SU-DHL-6 (cell line): Measurements from ENCODE around the gene ADD2.

Source experiments
- H2AFZ ChIP-seq: fragments of 200-600 bp; sonication (generic); 2 replicates; pipeline ENCODE4 v1.6.1; 2014; ENCODE audit warnings: low read depth, mild to moderate bottlenecking, moderate library complexity, mixed read lengths, antibody characterized with exemption, low read length; ENCODE audit not compliant: severe bottlenecking
- H3F3A ChIP-seq: fragments of 200-600 bp; shearing (Covaris generic); 2 replicates; pipeline ENCODE4 v1.6.0; 2016; ENCODE audit warnings: antibody characterized with exemption, mild to moderate bottlenecking; ENCODE audit not compliant: insufficient read depth
- H3K27ac ChIP-seq: fragments of 200-600 bp; sonication (generic); 2 replicates; pipeline ENCODE4 v1.5.1; 2016; ENCODE audit warnings: low read depth, mild to moderate bottlenecking, low read length, moderate library complexity, mixed read lengths
- H3K27me3 ChIP-seq: fragments of 200-600 bp; sonication (generic), shearing (Covaris generic); 2 replicates; pipeline ENCODE4 v1.6.0; 2014; ENCODE audit warnings: mild to moderate bottlenecking, low read length
- H3K36me3 ChIP-seq: fragments of 200-600 bp; sonication (generic); 2 replicates; pipeline ENCODE4 v1.6.1; 2014; ENCODE audit warnings: mild to moderate bottlenecking, low read length, mixed read lengths
- H3K4me2 ChIP-seq: fragments of 300-600, 200-600 bp; shearing (Covaris generic), sonication (generic); 2 replicates; pipeline ENCODE4 v1.6.0; 2014; ENCODE audit warnings: low read length, low read depth, mild to moderate bottlenecking; ENCODE audit not compliant: poor library complexity, severe bottlenecking
- H3K4me3 ChIP-seq: fragments of 200-600 bp; sonication (generic); 2 replicates; pipeline ENCODE4 v1.5.1; 2014; ENCODE audit warnings: antibody characterized with exemption, low read length, mild to moderate bottlenecking, mixed read lengths; ENCODE audit not compliant: insufficient read depth, poor library complexity, severe bottlenecking
- H3K79me2 ChIP-seq: fragments of 200-600 bp; sonication (generic); 2 replicates; pipeline ENCODE4 v1.6.1; 2014; ENCODE audit warnings: mild to moderate bottlenecking, low read length, moderate library complexity; ENCODE audit not compliant: insufficient read depth
- H3K9ac ChIP-seq: fragments of 200-600 bp; sonication (generic); 2 replicates; pipeline ENCODE4 v1.7.0; 2014; ENCODE audit warnings: mild to moderate bottlenecking, low read length
- H3K9me2 ChIP-seq: fragments of 200-600 bp; sonication (generic); replicated peaks from 2 replicates; pipeline ENCODE4 v1.6.1; 2014; ENCODE audit warnings: low read length; ENCODE audit not compliant: insufficient read depth
- H3K9me3 ChIP-seq: fragments of 200-600 bp; sonication (generic); 2 replicates; pipeline ENCODE4 v1.6.1; 2014; ENCODE audit warnings: low read length, mixed read lengths; ENCODE audit not compliant: insufficient read depth
- H4K20me1 ChIP-seq: fragments of 200-600 bp; sonication (generic); 2 replicates; pipeline ENCODE4 v1.6.1; 2014; ENCODE audit warnings: low read depth, mild to moderate bottlenecking, antibody characterized with exemption, low read length, moderate library complexity, mixed read lengths
- EZH2phosphoT487 ChIP-seq: fragments of 200-600 bp; sonication (generic), shearing (Covaris generic); conservative IDR thresholded peaks from 2 replicates; pipeline ENCODE4 v1.6.1; 2018; ENCODE audit warnings: mild to moderate bottlenecking, antibody characterized with exemption, low read length, moderate library complexity, mixed read lengths
- TF ChIP-seq, protein P1 (sequence below): fragments of 200-600 bp; sonication (generic); IDR thresholded peaks from one replicate; pipeline ENCODE4 v1.5.1; 2017; ENCODE audit warnings: antibody characterized with exemption, mild to moderate bottlenecking, low read length, moderate library complexity; ENCODE audit not compliant: insufficient read depth, poor library complexity, severe bottlenecking

ADD2 gene

DNA sequence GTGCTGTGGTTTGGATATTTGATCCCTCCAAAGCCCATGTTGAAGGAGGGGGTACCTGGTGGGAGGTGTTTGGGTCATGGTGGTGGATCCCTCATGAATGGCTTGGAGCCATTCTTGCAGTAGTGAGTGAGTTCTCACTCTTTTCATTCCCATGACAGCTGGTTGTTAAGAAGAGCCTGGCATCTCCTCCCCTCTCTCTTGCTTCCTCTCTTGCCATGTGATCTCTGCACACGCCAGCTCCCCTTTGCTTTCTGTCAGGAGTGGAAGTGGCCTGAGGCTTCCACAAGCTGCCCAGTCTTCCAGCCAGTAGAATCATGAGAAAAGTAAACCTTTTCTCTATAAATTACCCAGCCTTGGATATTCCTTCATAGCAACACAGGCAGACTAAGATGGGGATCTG, 8.6 kb downstream of the ADD2 start:
- Histone ChIP-seq H3K27ac (no peak overlapping the region), H3K36me3 (no peaks in the 10 kb centered on the region), H2AFZ (no peak overlapping the region), H3K9me2 (no peaks in the 10 kb centered on the region), H3K4me3 (no peak overlapping the region), H3K4me2 (no peak overlapping the region), H3K27me3 (no peaks in the 10 kb centered on the region), H3F3A (no peaks in the 10 kb centered on the region), H3K9ac (no peak overlapping the region), H3K79me2 (no peaks in the 10 kb centered on the region), H3K9me3 (no peaks in the 10 kb centered on the region), H4K20me1 (no peaks in the 10 kb centered on the region)
- TF ChIP-seq, protein P1, sequence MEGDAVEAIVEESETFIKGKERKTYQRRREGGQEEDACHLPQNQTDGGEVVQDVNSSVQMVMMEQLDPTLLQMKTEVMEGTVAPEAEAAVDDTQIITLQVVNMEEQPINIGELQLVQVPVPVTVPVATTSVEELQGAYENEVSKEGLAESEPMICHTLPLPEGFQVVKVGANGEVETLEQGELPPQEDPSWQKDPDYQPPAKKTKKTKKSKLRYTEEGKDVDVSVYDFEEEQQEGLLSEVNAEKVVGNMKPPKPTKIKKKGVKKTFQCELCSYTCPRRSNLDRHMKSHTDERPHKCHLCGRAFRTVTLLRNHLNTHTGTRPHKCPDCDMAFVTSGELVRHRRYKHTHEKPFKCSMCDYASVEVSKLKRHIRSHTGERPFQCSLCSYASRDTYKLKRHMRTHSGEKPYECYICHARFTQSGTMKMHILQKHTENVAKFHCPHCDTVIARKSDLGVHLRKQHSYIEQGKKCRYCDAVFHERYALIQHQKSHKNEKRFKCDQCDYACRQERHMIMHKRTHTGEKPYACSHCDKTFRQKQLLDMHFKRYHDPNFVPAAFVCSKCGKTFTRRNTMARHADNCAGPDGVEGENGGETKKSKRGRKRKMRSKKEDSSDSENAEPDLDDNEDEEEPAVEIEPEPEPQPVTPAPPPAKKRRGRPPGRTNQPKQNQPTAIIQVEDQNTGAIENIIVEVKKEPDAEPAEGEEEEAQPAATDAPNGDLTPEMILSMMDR: no peak
- no peak for TF ChIP-seq EZH2phosphoT487

DNA sequence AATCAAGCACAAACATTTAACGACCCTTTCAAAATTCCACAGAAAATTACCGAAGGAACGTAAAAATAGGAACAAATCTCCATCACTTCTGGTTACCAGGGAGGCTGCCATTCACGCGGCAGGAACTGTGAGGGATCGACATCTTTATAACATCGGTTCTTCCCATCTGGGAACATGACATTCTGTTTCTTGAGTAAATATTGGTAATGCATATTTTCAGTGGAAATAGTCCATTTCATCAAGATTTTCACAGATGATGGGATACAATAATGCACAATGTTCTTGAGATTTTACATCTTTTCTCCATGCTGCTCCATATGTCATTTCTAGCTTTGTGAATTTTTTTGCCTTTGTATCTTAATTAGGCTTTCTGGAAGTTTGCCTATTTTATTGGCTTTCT, 10.0 kb downstream of the ADD2 start:
- Histone ChIP-seq H3K27ac (no peak overlapping the region), H3K4me3 (no peak overlapping the region), H3F3A (no peaks in the 10 kb centered on the region), H2AFZ (no peak overlapping the region), H3K9me3 (no peaks in the 10 kb centered on the region), H3K9me2 (no peaks in the 10 kb centered on the region), H3K9ac (no peak overlapping the region), H3K4me2 (no peak overlapping the region), H3K27me3 (no peaks in the 10 kb centered on the region), H3K36me3 (no peaks in the 10 kb centered on the region), H3K79me2 (no peaks in the 10 kb centered on the region), H4K20me1 (no peaks in the 10 kb centered on the region)
- TF ChIP-seq, protein P1: no peak
- TF ChIP-seq EZH2phosphoT487: no peak

DNA sequence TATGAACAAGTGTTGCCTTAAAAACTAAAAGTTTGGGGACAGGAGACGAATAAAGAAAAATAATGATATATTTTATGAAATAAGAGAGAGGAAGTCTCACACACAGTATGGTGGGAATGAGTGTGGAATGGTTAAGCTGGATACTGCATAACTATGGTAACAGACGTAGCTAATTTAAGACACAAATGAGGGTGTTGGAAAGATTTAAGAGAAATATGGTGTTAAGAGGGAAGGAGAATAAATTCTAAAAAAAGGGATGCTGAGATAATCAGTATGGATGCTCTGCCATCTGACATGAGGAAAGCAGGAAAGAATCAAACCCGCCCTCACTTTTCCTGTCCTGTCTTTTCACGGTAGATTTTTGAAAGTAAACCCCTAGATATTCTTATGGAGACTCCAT, 10.6 kb downstream of the ADD2 start:
- Histone ChIP-seq H3K27ac (no peak overlapping the region), H3F3A (no peaks in the 10 kb centered on the region), H4K20me1 (no peaks in the 10 kb centered on the region), H3K4me3 (no peak overlapping the region), H3K27me3 (no peaks in the 10 kb centered on the region), H3K9me2 (no peaks in the 10 kb centered on the region), H3K4me2 (no peak overlapping the region), H2AFZ (no peak overlapping the region), H3K79me2 (no peaks in the 10 kb centered on the region), H3K36me3 (no peaks in the 10 kb centered on the region), H3K9me3 (no peaks in the 10 kb centered on the region), H3K9ac (no peak overlapping the region)
- TF ChIP-seq, protein P1: no peak
- TF ChIP-seq EZH2phosphoT487: no peak
